WTC11 (cell line): ENCODE data around the gene OR12D1. TPM values are rescaled to one million over a fixed set of nuclear protein-coding genes. Genes with fewer than 3 reads are reported as not detected.

Source experiments
- ATAC-seq: fragments of 200-7000 bp; cut with Tn5 transposase; 2 replicates; pipeline ENCODE4 v1.10.0; 2021; ENCODE audit warnings: mild to moderate bottlenecking, moderate library complexity
- CTCF ChIA-PET: fragments of 300-600 bp; sonication (Branson Sonifier 250); formaldehyde crosslinking; loops from one replicate; lab custom pipeline; 2021; ENCODE audit warnings: antibody characterized with exemption; lab: Charles Lee
- POLR2A ChIA-PET: fragments of 350-600 bp; sonication (Branson Sonifier 250); formaldehyde crosslinking; loops from one replicate; lab custom pipeline; 2021; ENCODE audit warnings: antibody characterized with exemption; lab: Charles Lee
- DNase-seq: peaks from one replicate; pipeline ENCODE4 v3.0.0; 2021; ENCODE audit warnings: low spot score
- H3K27ac Mint-ChIP-seq: 2 replicates; pipeline ENCODE4 v1.8.0; 2021; ENCODE audit warnings: mixed read lengths
- H3K27me3 Mint-ChIP-seq: 2 replicates; pipeline ENCODE4 v1.8.0; 2021; ENCODE audit warnings: low read depth, mild to moderate bottlenecking, moderate library complexity, mixed read lengths
- H3K36me3 Mint-ChIP-seq: 2 replicates; pipeline ENCODE4 v1.8.0; 2021; ENCODE audit warnings: mixed read lengths
- H3K4me1 Mint-ChIP-seq: 2 replicates; pipeline ENCODE4 v1.8.0; 2022; ENCODE audit warnings: mixed read lengths
- H3K4me3 Mint-ChIP-seq: 2 replicates; pipeline ENCODE4 v1.8.0; 2021; ENCODE audit warnings: mild to moderate bottlenecking, moderate library complexity, mixed read lengths
- H3K9me3 Mint-ChIP-seq: 2 replicates; pipeline ENCODE4 v1.8.0; 2021; ENCODE audit warnings: mixed read lengths
- CREM ChIP-seq: sonication (generic); formaldehyde crosslinking; IDR thresholded peaks from 2 replicates; pipeline ENCODE4 v1.8.1; 2022; ENCODE audit warnings: mild to moderate bottlenecking, missing genetic modification reagents, moderate library complexity
- FOXK1 ChIP-seq: sonication (generic); formaldehyde crosslinking; IDR thresholded peaks from 2 replicates; pipeline ENCODE4 v1.8.0; 2022; ENCODE audit warnings: mild to moderate bottlenecking, moderate library complexity, missing genetic modification reagents
- GABPB1 ChIP-seq: sonication (generic); formaldehyde crosslinking; IDR thresholded peaks from 2 replicates; pipeline ENCODE4 v1.8.1; 2023; ENCODE audit warnings: mild to moderate bottlenecking, missing genetic modification reagents
- IRF2 ChIP-seq: sonication (generic); formaldehyde crosslinking; IDR thresholded peaks from 2 replicates; pipeline ENCODE4 v1.8.0; 2022; ENCODE audit warnings: low read depth, missing genetic modification reagents, borderline replicate concordance
- NFATC4 ChIP-seq: fragments of 250-450 bp; sonication (Bioruptor Pico); IDR thresholded peaks from 2 replicates; pipeline ENCODE4 v1.9.0; 2021; ENCODE audit warnings: mild to moderate bottlenecking
- OVOL2 ChIP-seq: fragments of 250-450 bp; sonication (Bioruptor Pico); IDR thresholded peaks from 2 replicates; pipeline ENCODE4 v1.9.0; 2021; ENCODE audit warnings: mild to moderate bottlenecking, borderline replicate concordance
- PRRX2 ChIP-seq: fragments of 250-450 bp; sonication (Bioruptor Pico); IDR thresholded peaks from 2 replicates; pipeline ENCODE4 v1.8.0; 2021; ENCODE audit warnings: mild to moderate bottlenecking
- SMAD3 ChIP-seq: sonication (generic); formaldehyde crosslinking; IDR thresholded peaks from 2 replicates; pipeline ENCODE4 v1.8.0; 2022; ENCODE audit warnings: missing genetic modification reagents, mild to moderate bottlenecking, borderline replicate concordance
- SMAD4 ChIP-seq: sonication (generic); formaldehyde crosslinking; IDR thresholded peaks from 2 replicates; pipeline ENCODE4 v1.8.0; 2022; ENCODE audit warnings: mild to moderate bottlenecking, missing genetic modification reagents
- ZNF121 ChIP-seq: sonication (generic); formaldehyde crosslinking; IDR thresholded peaks from 2 replicates; pipeline ENCODE4 v1.8.0; 2023; ENCODE audit warnings: missing genetic modification reagents
- ZNF232 ChIP-seq: sonication (generic); formaldehyde crosslinking; IDR thresholded peaks from 2 replicates; pipeline ENCODE4 v1.8.0; 2022; ENCODE audit warnings: mild to moderate bottlenecking, missing genetic modification reagents
- ZNF671 ChIP-seq: fragments of 250-450 bp; sonication (Bioruptor Pico); IDR thresholded peaks from 2 replicates; pipeline ENCODE4 v1.8.0; 2021; ENCODE audit warnings: mild to moderate bottlenecking
- total RNA-seq: library from RNA; stranded (reverse); gene quantifications from 3 replicates; pipeline ENCODE4 v1.2.3, GENCODE V29; 2021
- TF ChIP-seq, protein P1 (sequence below): fragments of 250-450 bp; sonication (Bioruptor Pico); IDR thresholded peaks from 2 replicates; pipeline ENCODE4 v1.9.0; 2021; ENCODE audit warnings: mild to moderate bottlenecking, borderline replicate concordance
- TF ChIP-seq, protein P2 (sequence below): sonication (generic); formaldehyde crosslinking; conservative IDR thresholded peaks from 2 replicates; pipeline ENCODE4 v1.8.1; 2023; ENCODE audit warnings: mild to moderate bottlenecking, low read depth, missing genetic modification reagents, moderate library complexity
- TF ChIP-seq, protein P3 (sequence below): sonication (generic); formaldehyde crosslinking; IDR thresholded peaks from 2 replicates; pipeline ENCODE4 v1.8.1; 2023; ENCODE audit warnings: mild to moderate bottlenecking, missing genetic modification reagents
- TF ChIP-seq, protein P4 (sequence below): sonication (generic); formaldehyde crosslinking; IDR thresholded peaks from 2 replicates; pipeline ENCODE4 v1.8.0; 2023; ENCODE audit warnings: missing genetic modification reagents
- TF ChIP-seq, protein P5 (sequence below): sonication (generic); formaldehyde crosslinking; IDR thresholded peaks from 2 replicates; pipeline ENCODE4 v1.8.0; 2023; ENCODE audit warnings: mild to moderate bottlenecking, missing genetic modification reagents
- TF ChIP-seq, protein P6 (sequence below): sonication (generic); formaldehyde crosslinking; IDR thresholded peaks from 2 replicates; pipeline ENCODE4 v1.8.0; 2022; ENCODE audit warnings: mild to moderate bottlenecking, missing genetic modification reagents
- TF ChIP-seq, protein P7 (sequence below): sonication (generic); formaldehyde crosslinking; conservative IDR thresholded peaks from 2 replicates; pipeline ENCODE4 v1.8.1; 2022; ENCODE audit warnings: mild to moderate bottlenecking, missing genetic modification reagents

OR12D1 gene
- total RNA-seq, 1 experiment from 2014 or later = not detected

DNA sequence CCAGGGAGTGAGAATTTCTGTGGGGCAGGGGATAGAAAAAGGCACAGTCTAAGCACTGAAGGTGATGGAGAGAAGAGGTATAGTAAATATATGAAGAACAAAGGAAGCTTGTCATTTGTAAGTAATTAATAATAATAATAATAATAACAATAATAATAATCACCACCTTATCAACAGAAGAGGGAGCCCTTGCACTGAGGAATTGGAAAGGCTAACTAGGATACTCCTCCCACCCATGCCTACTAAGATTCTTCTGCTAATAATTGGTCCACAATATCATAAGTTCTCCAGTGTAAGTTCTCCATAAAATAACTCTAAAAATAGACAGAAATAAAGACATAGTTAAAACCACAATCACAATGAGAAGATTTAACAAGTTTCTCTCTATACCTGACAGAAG is 38.7 kb upstream of the OR12D1 start:
- no peak for ATAC-seq
- H3K9me3 Mint-ChIP-seq = no peaks in the 10 kb centered on the region
- TF ChIP-seq, protein P1, sequence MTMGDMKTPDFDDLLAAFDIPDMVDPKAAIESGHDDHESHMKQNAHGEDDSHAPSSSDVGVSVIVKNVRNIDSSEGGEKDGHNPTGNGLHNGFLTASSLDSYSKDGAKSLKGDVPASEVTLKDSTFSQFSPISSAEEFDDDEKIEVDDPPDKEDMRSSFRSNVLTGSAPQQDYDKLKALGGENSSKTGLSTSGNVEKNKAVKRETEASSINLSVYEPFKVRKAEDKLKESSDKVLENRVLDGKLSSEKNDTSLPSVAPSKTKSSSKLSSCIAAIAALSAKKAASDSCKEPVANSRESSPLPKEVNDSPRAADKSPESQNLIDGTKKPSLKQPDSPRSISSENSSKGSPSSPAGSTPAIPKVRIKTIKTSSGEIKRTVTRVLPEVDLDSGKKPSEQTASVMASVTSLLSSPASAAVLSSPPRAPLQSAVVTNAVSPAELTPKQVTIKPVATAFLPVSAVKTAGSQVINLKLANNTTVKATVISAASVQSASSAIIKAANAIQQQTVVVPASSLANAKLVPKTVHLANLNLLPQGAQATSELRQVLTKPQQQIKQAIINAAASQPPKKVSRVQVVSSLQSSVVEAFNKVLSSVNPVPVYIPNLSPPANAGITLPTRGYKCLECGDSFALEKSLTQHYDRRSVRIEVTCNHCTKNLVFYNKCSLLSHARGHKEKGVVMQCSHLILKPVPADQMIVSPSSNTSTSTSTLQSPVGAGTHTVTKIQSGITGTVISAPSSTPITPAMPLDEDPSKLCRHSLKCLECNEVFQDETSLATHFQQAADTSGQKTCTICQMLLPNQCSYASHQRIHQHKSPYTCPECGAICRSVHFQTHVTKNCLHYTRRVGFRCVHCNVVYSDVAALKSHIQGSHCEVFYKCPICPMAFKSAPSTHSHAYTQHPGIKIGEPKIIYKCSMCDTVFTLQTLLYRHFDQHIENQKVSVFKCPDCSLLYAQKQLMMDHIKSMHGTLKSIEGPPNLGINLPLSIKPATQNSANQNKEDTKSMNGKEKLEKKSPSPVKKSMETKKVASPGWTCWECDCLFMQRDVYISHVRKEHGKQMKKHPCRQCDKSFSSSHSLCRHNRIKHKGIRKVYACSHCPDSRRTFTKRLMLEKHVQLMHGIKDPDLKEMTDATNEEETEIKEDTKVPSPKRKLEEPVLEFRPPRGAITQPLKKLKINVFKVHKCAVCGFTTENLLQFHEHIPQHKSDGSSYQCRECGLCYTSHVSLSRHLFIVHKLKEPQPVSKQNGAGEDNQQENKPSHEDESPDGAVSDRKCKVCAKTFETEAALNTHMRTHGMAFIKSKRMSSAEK (CRISPR knock-in tag) = no peak
- TF ChIP-seq PRRX2 (CRISPR knock-in tag) = no peak
- no peak for TF ChIP-seq SMAD3 (CRISPR knock-in tag)
- TF ChIP-seq ZNF121 (CRISPR knock-in tag) = no peak
- no peak for TF ChIP-seq CREM (CRISPR knock-in tag)
- TF ChIP-seq, protein P2, sequence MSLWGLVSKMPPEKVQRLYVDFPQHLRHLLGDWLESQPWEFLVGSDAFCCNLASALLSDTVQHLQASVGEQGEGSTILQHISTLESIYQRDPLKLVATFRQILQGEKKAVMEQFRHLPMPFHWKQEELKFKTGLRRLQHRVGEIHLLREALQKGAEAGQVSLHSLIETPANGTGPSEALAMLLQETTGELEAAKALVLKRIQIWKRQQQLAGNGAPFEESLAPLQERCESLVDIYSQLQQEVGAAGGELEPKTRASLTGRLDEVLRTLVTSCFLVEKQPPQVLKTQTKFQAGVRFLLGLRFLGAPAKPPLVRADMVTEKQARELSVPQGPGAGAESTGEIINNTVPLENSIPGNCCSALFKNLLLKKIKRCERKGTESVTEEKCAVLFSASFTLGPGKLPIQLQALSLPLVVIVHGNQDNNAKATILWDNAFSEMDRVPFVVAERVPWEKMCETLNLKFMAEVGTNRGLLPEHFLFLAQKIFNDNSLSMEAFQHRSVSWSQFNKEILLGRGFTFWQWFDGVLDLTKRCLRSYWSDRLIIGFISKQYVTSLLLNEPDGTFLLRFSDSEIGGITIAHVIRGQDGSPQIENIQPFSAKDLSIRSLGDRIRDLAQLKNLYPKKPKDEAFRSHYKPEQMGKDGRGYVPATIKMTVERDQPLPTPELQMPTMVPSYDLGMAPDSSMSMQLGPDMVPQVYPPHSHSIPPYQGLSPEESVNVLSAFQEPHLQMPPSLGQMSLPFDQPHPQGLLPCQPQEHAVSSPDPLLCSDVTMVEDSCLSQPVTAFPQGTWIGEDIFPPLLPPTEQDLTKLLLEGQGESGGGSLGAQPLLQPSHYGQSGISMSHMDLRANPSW (CRISPR knock-in tag) = no peak
- TF ChIP-seq, protein P3, sequence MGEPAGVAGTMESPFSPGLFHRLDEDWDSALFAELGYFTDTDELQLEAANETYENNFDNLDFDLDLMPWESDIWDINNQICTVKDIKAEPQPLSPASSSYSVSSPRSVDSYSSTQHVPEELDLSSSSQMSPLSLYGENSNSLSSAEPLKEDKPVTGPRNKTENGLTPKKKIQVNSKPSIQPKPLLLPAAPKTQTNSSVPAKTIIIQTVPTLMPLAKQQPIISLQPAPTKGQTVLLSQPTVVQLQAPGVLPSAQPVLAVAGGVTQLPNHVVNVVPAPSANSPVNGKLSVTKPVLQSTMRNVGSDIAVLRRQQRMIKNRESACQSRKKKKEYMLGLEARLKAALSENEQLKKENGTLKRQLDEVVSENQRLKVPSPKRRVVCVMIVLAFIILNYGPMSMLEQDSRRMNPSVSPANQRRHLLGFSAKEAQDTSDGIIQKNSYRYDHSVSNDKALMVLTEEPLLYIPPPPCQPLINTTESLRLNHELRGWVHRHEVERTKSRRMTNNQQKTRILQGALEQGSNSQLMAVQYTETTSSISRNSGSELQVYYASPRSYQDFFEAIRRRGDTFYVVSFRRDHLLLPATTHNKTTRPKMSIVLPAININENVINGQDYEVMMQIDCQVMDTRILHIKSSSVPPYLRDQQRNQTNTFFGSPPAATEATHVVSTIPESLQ (CRISPR knock-in tag) = no peak
- TF ChIP-seq SMAD4 (CRISPR knock-in tag) = no peak
- TF ChIP-seq, protein P4, sequence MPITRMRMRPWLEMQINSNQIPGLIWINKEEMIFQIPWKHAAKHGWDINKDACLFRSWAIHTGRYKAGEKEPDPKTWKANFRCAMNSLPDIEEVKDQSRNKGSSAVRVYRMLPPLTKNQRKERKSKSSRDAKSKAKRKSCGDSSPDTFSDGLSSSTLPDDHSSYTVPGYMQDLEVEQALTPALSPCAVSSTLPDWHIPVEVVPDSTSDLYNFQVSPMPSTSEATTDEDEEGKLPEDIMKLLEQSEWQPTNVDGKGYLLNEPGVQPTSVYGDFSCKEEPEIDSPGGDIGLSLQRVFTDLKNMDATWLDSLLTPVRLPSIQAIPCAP = no peak
- TF ChIP-seq IRF2 (CRISPR knock-in tag) = no peak
- no peak for TF ChIP-seq FOXK1 (CRISPR knock-in tag)
- no peak for TF ChIP-seq GABPB1 (CRISPR knock-in tag)
- TF ChIP-seq NFATC4 (CRISPR knock-in tag) = no peak
- no peak for TF ChIP-seq ZNF232 (CRISPR knock-in tag)
- TF ChIP-seq, protein P5, sequence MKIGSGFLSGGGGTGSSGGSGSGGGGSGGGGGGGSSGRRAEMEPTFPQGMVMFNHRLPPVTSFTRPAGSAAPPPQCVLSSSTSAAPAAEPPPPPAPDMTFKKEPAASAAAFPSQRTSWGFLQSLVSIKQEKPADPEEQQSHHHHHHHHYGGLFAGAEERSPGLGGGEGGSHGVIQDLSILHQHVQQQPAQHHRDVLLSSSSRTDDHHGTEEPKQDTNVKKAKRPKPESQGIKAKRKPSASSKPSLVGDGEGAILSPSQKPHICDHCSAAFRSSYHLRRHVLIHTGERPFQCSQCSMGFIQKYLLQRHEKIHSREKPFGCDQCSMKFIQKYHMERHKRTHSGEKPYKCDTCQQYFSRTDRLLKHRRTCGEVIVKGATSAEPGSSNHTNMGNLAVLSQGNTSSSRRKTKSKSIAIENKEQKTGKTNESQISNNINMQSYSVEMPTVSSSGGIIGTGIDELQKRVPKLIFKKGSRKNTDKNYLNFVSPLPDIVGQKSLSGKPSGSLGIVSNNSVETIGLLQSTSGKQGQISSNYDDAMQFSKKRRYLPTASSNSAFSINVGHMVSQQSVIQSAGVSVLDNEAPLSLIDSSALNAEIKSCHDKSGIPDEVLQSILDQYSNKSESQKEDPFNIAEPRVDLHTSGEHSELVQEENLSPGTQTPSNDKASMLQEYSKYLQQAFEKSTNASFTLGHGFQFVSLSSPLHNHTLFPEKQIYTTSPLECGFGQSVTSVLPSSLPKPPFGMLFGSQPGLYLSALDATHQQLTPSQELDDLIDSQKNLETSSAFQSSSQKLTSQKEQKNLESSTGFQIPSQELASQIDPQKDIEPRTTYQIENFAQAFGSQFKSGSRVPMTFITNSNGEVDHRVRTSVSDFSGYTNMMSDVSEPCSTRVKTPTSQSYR = no peak
- no peak for TF ChIP-seq OVOL2 (CRISPR knock-in tag)
- TF ChIP-seq, protein P6, sequence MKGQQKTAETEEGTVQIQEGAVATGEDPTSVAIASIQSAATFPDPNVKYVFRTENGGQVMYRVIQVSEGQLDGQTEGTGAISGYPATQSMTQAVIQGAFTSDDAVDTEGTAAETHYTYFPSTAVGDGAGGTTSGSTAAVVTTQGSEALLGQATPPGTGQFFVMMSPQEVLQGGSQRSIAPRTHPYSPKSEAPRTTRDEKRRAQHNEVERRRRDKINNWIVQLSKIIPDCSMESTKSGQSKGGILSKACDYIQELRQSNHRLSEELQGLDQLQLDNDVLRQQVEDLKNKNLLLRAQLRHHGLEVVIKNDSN (CRISPR knock-in tag) = no peak
- no peak for TF ChIP-seq ZNF671
- TF ChIP-seq, protein P7, sequence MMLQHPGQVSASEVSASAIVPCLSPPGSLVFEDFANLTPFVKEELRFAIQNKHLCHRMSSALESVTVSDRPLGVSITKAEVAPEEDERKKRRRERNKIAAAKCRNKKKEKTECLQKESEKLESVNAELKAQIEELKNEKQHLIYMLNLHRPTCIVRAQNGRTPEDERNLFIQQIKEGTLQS (CRISPR knock-in tag) = no peak
- TF ChIP-seq, all 79 proteins: peak for 0
- Mint-ChIP-seq H3K27ac (no peak overlapping the region), H3K27me3 (no peaks in the 10 kb centered on the region), H3K36me3 (no peaks in the 10 kb centered on the region), H3K4me1 (no peaks in the 10 kb centered on the region; the same call in 1 of the 2 replicates), H3K4me3 (no peak overlapping the region)
- ChIA-PET POLR2A (no interaction called here), CTCF (interaction anchor here (0.6 to 3.5 kb wide), 13 partner anchors 13 to 278 kb away, joined by 3 to 31 read pairs (median 3); no protein-coding TSS in a partner anchor)
- DNase-seq = no peak
